GM10847 (cell line): Measurements from ENCODE around the gene CERS3.

Source experiments
- POLR2A ChIP-seq: IDR thresholded peaks from 2 replicates; pipeline ENCODE4 v1.6.1; 2011; ENCODE audit not compliant: insufficient read length; ENCODE audit errors: extremely low read depth

The CERS3 gene

DNA sequence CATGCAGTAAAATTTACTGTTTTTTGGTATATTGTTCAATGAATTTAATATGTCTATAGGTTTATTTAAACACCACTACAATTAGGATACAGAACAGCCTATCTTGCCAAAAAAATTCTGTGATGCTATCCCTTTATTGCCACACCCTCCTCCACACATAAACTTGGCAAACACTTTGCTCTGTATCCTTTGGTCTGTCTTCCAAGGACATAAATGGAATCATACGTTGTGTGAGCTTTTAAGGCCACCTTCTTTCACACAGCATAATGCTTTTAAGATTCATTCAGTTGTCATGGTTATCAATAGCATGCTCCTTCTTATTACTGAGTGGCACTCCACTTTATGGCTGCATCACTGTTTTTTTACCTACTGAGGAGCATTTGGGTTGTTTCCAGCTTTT, 71.5 kb downstream of the CERS3 start:
- TF ChIP-seq POLR2A, result no peak

DNA sequence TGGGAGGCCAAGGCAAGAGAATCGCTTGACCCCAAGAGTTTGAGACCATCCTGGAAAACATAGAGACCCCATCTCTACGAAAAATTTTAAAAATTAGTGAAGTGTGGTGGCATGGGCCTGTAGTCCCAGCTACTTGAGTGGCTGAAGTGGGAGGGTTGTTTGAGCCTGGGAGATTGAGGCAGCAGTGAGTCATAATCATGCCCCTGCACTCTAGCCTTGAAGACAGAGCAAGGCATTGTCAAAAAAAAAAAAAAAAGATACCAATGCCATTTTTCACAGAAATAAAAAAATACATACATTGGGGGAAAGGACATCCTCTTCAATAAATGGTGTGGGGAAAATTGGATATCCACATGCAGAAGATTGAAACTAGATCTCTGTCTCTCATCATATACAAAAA, 74.6 kb downstream of the CERS3 start:
- TF ChIP-seq POLR2A, result no peak

DNA sequence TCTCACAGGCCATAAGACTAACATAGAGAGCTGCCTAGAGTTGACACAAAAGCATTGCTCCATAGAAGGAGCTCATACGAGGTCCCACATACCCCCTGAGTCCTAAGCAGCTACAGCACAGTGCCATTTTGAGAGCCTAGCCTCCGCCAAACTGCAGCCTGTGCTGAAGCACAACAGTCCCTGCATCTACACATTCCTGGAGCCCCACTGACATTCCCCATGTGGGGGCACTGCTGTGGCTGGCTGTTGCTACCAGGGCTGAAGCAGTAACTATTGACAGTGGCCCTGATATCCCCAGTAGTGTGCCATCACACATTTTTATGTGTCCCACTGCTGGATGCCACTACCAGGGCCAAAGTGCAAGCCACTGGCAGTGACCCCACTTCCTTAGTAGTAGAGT, 80.3 kb downstream of the CERS3 start:
- TF ChIP-seq POLR2A, result no peak

DNA sequence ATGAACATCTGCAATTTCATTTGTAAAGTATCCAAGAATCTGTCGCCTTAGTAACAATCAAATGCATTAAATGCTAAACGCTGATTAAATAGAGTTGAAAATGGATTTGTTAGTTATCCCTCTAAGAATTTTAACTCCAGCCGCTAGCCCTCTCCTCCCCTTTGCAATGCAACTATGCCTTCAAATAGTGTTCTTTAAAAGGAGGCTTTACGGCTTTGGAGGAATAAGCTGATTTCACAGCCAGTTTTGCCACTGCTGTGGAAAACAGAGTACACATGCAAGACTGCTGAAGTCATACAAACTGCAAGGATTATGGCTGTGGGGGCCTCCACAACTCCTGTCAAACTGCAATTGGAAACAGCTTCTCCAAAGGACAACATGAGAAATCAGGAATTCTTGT, 89.2 kb downstream of the CERS3 start:
- no peak for TF ChIP-seq POLR2A

DNA sequence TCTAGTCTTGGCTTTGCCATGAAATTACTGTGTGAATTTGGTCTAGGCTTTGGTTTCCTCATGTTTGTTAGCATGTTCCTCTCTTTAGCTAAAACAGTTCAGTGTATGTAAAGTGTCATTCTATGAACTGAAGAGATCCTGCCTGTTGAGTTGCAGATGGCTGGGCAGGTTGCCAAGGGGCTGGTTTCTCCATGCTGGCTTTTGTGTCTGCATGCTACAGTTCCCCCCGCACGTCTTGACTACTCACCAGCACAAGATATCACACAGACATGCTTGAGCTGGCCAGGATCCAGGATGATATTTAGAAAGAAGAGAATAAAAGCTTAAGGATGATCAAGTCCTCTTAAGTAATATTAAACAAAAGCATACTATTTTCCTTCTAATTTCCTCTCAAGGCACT, 90.2 kb downstream of the CERS3 start:
- TF ChIP-seq POLR2A, result no peak

DNA sequence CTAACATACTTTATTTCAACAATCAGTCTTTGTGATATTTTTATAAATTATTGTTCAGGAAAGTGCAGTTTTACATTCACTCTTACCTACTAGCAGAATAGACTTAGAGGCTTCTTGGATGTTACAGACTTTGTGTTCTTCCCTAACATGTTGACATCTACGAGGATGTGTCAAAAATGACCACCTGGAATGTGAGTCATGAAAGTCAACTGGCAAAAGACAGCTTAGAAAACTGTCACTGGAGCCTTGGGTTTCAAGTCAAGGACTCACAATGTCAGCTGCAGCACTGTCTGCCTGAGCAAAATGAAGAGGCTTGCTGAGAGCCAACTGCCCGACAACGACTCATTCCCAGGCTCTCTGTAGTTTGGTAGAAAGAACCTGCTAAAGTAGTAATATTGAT, 91.5 kb downstream of the CERS3 start:
- no peak for TF ChIP-seq POLR2A

DNA sequence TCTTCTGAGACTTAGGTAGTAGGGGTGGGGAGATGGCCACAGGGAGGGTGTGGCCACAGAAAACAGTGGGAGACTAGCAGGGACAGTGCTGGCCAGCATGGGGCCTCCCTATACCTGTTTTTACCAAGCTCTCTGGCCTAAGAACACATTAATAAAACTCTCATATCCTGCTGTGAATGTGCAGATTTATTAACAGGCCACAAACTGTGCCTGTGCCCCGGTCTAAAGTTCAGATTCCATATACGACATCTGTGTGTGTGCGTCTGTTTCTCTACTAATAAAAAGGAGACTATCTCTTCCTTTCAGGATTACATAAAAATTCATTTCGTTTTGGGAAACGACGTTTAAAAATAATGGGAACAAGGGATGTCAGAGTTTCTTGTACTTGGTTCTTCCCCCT, 94.2 kb downstream of the CERS3 start:
- TF ChIP-seq POLR2A, result no peak

DNA sequence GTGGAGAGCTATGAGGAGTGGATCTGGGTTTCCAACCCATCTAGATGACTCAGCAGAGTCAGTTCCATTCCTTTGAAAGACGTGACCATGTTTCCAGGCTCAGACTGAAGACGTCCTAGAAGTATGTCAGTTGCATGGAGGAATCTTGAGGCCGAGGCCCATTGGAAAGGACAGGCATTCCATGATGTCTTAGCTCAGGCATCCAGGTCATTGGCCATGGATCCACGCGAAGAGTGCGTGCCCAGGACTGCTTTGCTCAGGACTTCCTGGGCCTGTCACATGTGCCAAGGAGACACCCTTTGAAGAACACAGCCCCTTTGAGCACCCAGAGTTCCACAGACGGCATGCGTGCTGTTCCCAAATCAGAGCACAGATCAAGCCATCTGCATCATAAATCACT, 94.7 kb downstream of the CERS3 start:
- TF ChIP-seq POLR2A, result no peak

DNA sequence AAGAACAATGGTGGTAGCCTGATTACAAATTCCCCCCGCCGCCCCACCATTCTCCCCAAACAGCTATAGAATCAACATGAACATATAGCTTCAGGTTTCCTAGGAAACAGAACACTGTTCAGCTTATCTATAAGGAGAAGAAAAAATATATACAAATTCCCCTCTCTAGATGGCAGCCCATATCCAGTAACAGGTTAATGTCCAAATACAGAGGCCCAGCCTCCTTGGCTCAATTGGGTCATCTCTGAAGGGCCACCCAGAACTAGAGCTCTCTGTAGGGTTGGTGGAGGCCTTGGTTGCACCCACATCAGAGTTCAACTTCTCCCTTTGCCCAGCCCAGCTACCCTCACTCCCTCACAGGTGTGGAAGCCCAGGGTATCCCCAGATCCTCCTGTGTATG, 95.4 kb downstream of the CERS3 start:
- no peak for TF ChIP-seq POLR2A

DNA sequence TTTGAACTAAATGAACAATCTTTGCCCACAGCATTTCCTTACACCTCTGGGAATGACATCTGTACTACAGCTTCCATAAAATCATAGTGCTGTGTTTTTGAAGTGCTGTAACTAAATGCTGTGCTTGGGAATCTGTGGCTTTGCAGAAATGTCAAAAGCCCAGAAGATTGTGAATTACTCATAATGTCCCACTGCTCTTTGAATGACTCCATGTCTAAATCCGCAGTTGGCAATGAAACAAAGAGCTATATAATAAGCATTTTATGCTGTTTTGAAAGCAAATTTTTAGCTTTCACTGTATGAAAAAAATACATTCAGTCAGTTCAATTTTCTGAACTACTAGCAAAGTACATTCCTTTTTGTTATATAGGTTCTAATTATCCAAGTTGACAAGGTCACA, 98.3 kb downstream of the CERS3 start:
- no peak for TF ChIP-seq POLR2A

DNA sequence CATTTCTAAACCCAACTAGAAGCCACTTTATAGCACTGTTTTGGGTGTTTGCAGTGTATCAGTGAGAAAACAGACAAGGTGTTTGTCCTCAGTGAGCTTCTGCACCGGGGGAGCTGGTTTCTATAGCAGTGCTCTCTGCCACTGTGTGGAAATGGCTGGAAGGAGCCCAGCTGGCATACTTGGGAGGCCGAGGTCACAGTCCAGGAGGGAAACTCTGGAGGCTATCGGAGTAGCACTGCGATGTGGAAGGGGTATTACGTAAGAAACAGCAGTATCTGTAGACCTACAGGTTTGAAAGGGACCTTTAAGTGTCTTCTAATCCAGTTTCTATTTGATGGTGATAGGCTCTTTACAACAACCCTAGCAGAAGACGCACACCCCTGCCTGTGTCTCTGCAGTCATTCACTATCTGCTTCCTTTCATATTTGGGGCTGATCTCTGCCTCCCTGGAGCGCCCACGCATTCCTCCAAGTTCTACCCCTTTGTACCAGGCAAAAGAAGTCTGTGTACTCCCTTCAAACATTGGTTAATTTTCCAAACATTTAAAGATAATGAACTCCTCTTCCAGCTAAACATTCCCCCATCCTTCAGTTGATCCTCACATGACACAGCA, 99.5 kb downstream of the CERS3 start:
- no peak for TF ChIP-seq POLR2A

DNA sequence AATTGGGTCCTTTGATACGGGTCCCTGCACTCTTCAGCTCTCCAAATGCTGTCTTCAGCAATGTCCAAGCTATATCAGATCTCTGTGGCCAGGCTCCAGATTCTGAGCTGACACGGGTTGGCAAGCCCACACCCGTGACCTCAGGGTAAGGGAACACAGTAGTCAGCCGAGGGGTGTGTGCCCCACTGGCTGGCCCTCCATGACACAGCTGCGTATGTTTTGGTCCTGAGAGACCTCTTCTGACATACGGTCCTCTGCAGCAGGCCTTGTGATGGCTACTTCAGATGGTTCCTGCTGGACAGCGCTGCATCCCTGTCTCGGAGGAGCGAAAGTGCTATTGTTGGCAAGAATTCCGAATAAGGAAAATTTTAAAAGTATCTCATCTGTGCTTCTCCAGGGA, 101.8 kb downstream of the CERS3 start:
- no peak for TF ChIP-seq POLR2A

DNA sequence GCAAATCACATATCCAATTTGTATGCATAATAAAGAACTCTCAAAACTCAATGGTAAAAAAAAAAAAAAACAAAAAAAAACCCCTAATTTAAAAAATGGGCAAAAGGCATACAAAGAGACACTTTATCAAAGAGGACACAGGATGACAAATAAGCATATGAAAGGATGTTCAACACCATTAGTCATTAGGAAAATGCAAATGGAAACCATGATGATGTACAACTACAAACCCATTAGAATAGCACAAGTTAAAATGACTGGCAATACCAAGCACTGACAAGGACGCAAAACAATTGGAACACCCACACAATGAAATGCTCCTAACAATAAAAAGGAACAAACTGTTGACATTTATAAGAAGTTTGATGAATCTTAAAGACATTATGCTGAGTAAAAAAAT, 123.6 kb downstream of the CERS3 start:
- TF ChIP-seq POLR2A, result no peak

DNA sequence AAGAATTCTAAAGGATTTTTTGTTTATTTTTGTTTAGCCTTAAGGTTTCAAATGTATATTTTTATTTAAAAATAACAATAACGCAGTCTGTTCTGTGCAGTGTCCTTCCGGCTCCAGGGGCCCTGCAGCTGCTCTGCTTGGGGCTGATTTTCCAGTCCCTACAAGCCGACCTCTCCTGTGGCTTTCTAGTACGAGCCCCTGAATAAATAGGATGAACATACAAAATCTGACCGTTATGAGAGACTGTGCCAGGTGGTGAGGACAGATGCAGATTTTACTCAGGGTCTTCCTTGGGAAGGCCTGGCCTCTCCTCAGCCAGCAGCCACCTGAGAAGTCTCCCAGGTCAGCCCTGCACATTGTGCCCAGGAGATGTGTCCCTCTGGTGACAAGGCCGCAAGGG, 127.8 kb downstream of the CERS3 start:
- no peak for TF ChIP-seq POLR2A

DNA sequence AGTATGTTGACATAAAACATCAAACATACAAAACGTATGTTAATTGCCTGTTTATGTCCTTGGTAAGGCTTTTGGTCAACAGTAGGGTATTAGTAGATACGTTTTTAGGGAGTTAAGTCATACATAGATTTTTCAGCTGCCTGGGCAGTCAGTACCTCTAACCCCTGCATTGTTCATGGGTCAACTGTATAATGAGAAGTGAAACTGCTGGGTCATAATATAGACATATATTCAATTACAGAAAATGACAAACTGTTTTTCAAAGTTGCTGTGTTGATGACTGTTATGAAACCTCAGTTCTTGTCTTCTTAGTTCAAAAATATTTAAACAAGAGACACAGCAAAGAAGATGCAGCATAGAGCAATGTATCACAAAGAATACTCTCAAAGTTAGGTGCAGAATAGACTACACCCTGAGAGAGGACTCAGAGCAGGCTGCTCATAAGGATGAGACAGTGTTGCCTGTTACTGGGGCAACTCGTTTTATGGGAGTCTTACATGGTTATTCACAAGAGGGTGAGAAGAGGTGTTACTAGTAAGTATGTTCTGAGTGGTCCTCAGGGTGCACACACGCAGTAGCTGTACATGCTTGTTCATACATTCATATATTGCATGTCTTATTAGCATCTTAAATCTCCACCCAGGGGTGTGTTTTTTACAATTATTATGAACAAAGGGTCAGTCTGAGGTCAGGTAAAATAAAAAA, 133.9 kb downstream of the CERS3 start:
- TF ChIP-seq POLR2A, result no peak

DNA sequence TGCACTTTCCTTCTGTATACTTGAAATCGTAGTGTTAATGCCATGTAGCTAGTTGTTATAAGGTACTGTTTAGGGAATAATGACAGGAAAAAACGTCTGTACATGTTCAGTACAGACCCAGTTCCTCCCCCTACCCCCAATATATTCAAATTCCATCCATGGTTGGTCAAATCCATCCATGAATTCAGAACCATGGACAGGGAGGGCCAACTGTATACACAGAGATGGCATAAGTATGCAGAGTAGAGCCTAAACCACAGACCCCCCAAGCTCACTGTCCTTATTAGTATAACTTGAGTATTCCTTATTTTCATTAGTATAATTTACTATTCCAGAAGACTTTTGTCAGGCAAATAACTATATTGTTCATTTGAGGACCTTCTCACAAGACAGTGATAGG, 135.7 kb downstream of the CERS3 start:
- TF ChIP-seq POLR2A, result no peak

DNA sequence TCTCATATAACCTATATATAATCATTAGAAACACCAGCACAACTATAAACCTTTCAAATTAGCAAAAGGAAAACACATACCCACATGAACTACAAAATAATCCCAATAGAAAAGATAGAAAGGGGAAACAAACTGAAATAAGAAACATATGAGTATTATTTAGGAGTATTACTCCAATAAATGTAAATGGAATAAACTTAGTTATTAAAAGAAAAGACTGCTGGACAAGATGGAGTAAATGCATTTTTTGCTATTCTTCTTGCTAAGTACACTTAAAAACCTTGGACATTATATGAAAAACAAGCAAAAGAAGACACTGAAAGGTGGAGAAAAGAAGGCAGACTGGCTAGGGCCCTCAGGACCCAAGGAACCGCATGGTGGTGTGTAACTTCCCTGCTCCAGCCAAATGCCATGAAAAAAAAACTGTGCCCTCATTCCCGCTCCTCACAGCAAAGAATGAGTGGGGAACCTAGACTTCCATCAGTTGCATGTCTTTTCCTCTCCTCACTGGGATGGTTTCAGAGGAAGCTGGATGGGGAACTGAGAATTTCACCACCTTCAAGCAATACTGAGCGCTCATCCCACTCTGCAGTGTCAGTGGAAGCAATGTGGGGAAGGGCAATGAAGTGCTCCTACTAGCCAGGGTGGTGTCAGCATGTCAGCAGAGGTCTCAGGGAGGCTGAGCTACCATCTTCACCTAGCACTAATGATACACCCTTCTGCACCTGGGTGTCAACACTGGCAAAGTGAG, 143.3 kb downstream of the CERS3 start:
- no peak for TF ChIP-seq POLR2A

DNA sequence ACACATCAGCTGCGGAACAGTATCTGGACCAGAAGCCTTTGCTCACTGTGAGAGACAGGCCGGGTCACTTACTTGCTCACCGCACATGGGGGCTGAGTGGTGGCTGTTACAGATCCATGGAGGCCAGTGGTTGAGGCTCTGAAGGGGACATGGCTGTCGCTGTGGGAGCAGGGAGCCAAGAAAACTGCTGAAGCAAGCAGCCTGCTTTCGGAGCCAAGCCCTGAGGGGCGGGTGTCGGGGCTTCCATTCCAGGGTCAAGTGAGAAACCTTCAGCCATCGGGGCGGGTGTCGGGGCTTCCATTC, 144.7 kb downstream of the CERS3 start:
- no peak for TF ChIP-seq POLR2A
